ENCODE data around the gene XYLT1.

Gene XYLT1

GRCh38 chr16:17170435-17170834, 300.3 kb downstream of the XYLT1 start:
- FAIRE-seq (no peak), DNase-seq (ENCODE audit: insufficient read length, low spot score) (no peak)

GRCh38 chr16:17168181-17168580, 302.6 kb downstream of the XYLT1 start:
- no peak for DNase-seq (ENCODE audit: insufficient read length, low spot score)
- no peak for FAIRE-seq

GRCh38 chr16:17166095-17166494, 304.7 kb downstream of the XYLT1 start:
- FAIRE-seq = no peak
- DNase-seq (ENCODE audit: insufficient read length, low spot score) = no peak

GRCh38 chr16:17162560-17162959, 308.2 kb downstream of the XYLT1 start:
- DNase-seq (ENCODE audit: insufficient read length, low spot score) (no peak), FAIRE-seq (no peak)

GRCh38 chr16:17160920-17161431, 309.8 kb downstream of the XYLT1 start:
- FAIRE-seq = no peak
- no peak for DNase-seq (ENCODE audit: insufficient read length, low spot score)

- DNase-seq (ENCODE audit: insufficient read length, low spot score) (no peak), FAIRE-seq (no peak)
Measured at GRCh38 chr16:17160285-17160853, 310.4 kb downstream of the XYLT1 start.

GRCh38 chr16:17159617-17160016, 311.1 kb downstream of the XYLT1 start:
- no peak for FAIRE-seq

GRCh38 chr16:17155936-17156335, 314.8 kb downstream of the XYLT1 start:
- DNase-seq (ENCODE audit: insufficient read length, low spot score) = no peak
- FAIRE-seq = no peak

More at GRCh38 chr16:17159617-17160016, 311.1 kb downstream of the XYLT1 start:
- no peak for DNase-seq (ENCODE audit: insufficient read length, low spot score)

- no peak for DNase-seq (ENCODE audit: insufficient read length, low spot score)
- no peak for FAIRE-seq
Measured at GRCh38 chr16:17155485-17155884, 315.3 kb downstream of the XYLT1 start.

- FAIRE-seq = no peak
- DNase-seq (ENCODE audit: insufficient read length, low spot score) = no peak
Measured at GRCh38 chr16:17154981-17155380, 315.8 kb downstream of the XYLT1 start.

GRCh38 chr16:17152311-17152710, 318.4 kb downstream of the XYLT1 start:
- DNase-seq (ENCODE audit: insufficient read length, low spot score) = no peak
- FAIRE-seq = no peak

GRCh38 chr16:17151335-17151734, 319.4 kb downstream of the XYLT1 start:
- DNase-seq (ENCODE audit: insufficient read length, low spot score) (no peak), FAIRE-seq (no peak)

- DNase-seq (ENCODE audit: insufficient read length, low spot score) = no peak
- FAIRE-seq = no peak
Measured at GRCh38 chr16:17149904-17150483, 320.8 kb downstream of the XYLT1 start.

GRCh38 chr16:17147942-17148341, 322.8 kb downstream of the XYLT1 start:
- DNase-seq (ENCODE audit: insufficient read length, low spot score) (no peak), FAIRE-seq (no peak)

GRCh38 chr16:17145029-17145428, 325.7 kb downstream of the XYLT1 start:
- no peak for FAIRE-seq
- DNase-seq (ENCODE audit: insufficient read length, low spot score) = no peak

GRCh38 chr16:17144431-17144830, 326.3 kb downstream of the XYLT1 start:
- FAIRE-seq (no peak), DNase-seq (ENCODE audit: insufficient read length, low spot score) (no peak)

- FAIRE-seq (no peak), DNase-seq (ENCODE audit: insufficient read length, low spot score) (no peak)
Measured at GRCh38 chr16:17143546-17144419, 327.0 kb downstream of the XYLT1 start.

GRCh38 chr16:17138801-17139200, 332.0 kb downstream of the XYLT1 start:
- no peak for FAIRE-seq

GRCh38 chr16:17135439-17135838, 335.3 kb downstream of the XYLT1 start:
- FAIRE-seq (no peak), DNase-seq (ENCODE audit: insufficient read length, low spot score) (no peak)

More at GRCh38 chr16:17138801-17139200, 332.0 kb downstream of the XYLT1 start:
- no peak for DNase-seq (ENCODE audit: insufficient read length, low spot score)

- FAIRE-seq (peak; percentile 89), DNase-seq (ENCODE audit: insufficient read length, low spot score) (peak; percentile 66)
Measured at GRCh38 chr16:17134586-17134985, 336.2 kb downstream of the XYLT1 start.

- no peak for DNase-seq (ENCODE audit: insufficient read length, low spot score)
- no peak for FAIRE-seq
Measured at GRCh38 chr16:17133851-17134250, 336.9 kb downstream of the XYLT1 start.

- DNase-seq (ENCODE audit: insufficient read length, low spot score) (no peak), FAIRE-seq (no peak)
Measured at GRCh38 chr16:17131351-17131750, 339.4 kb downstream of the XYLT1 start.

Measured in GM19239 (cell line).